Neural progenitor cell (in vitro differentiated cells): ENCODE measurements around the gene EPHB1. TPM values are rescaled to one million over a fixed set of nuclear protein-coding genes. Genes with fewer than 3 reads are reported as not detected.

Experiments
- DNase-seq: peaks from one replicate; pipeline ENCODE4 v3.0.0-alpha.2; 2016; ENCODE audit warnings: low spot score
- H2AFZ ChIP-seq: fragments of 200-600 bp; sonication (generic); replicated peaks from 2 replicates; pipeline ENCODE4 v1.6.1; 2016; ENCODE audit warnings: antibody characterized with exemption
- H3F3A ChIP-seq: fragments of 200-600 bp; sonication (generic); 2 replicates; pipeline ENCODE4 v1.6.1; 2016; ENCODE audit warnings: antibody characterized with exemption, low read depth
- H3K27ac ChIP-seq: fragments of 200-600 bp; sonication (generic); 2 replicates; pipeline ENCODE4 v1.5.1; 2016; ENCODE audit warnings: mild to moderate bottlenecking
- H3K27me3 ChIP-seq: fragments of 200-600 bp; sonication (generic); 2 replicates; pipeline ENCODE4 v1.6.1; 2016; ENCODE audit warnings: mild to moderate bottlenecking, moderate library complexity
- H3K36me3 ChIP-seq: fragments of 200-600 bp; sonication (generic); 2 replicates; pipeline ENCODE4 v1.5.1; 2016
- H3K4me1 ChIP-seq: fragments of 200-600 bp; sonication (generic); 2 replicates; pipeline ENCODE4 v1.6.1; 2016; ENCODE audit warnings: mixed run types
- H3K4me2 ChIP-seq: fragments of 200-600 bp; sonication (generic); 2 replicates; pipeline ENCODE4 v1.6.1; 2016
- H3K4me3 ChIP-seq: fragments of 200-600 bp; sonication (generic); 2 replicates; pipeline ENCODE4 v1.5.1; 2016
- H3K79me2 ChIP-seq: fragments of 200-600 bp; sonication (generic); 2 replicates; pipeline ENCODE4 v1.6.1; 2016; ENCODE audit warnings: low read depth
- H3K9ac ChIP-seq: fragments of 200-600 bp; sonication (generic); 2 replicates; pipeline ENCODE4 v1.6.1; 2016
- H3K9me3 ChIP-seq: fragments of 200-600 bp; sonication (generic); 2 replicates; pipeline ENCODE4 v1.5.1; 2016; ENCODE audit warnings: low read depth
- H4K20me1 ChIP-seq: fragments of 200-600 bp; sonication (generic); 2 replicates; pipeline ENCODE4 v1.6.1; 2016; ENCODE audit warnings: low read depth
- H3K27ac Mint-ChIP-seq: 3 replicates; pipeline ENCODE4 v1.8.0; 2021; ENCODE audit warnings: mixed read lengths
- H3K27me3 Mint-ChIP-seq: 2 replicates; pipeline ENCODE4 v1.8.0; 2022; ENCODE audit warnings: low read depth, mild to moderate bottlenecking, inconsistent platforms, moderate library complexity, mixed read lengths; ENCODE audit not compliant: insufficient read depth
- H3K36me3 Mint-ChIP-seq: 3 replicates; pipeline ENCODE4 v1.8.0; 2021; ENCODE audit warnings: mixed read lengths
- H3K4me1 Mint-ChIP-seq: 3 replicates; pipeline ENCODE4 v1.8.0; 2021; ENCODE audit warnings: mixed read lengths
- H3K4me3 Mint-ChIP-seq: 3 replicates; pipeline ENCODE4 v1.8.0; 2021; ENCODE audit warnings: mild to moderate bottlenecking, moderate library complexity, mixed read lengths
- H3K9me3 Mint-ChIP-seq: 3 replicates; pipeline ENCODE4 v1.8.0; 2020; ENCODE audit warnings: mixed read lengths
- CTCF ChIP-seq: fragments of 200-600 bp; sonication (generic); IDR thresholded peaks from 2 replicates; pipeline ENCODE4 v1.5.1; 2017; ENCODE audit warnings: antibody characterized with exemption, mild to moderate bottlenecking
- EZH2 ChIP-seq: fragments of 200-600 bp; sonication (generic); IDR thresholded peaks from 2 replicates; pipeline ENCODE4 v1.6.1; 2017; ENCODE audit warnings: antibody characterized with exemption, mild to moderate bottlenecking, moderate library complexity
- EZH2phosphoT487 ChIP-seq: fragments of 200-600 bp; sonication (generic); IDR thresholded peaks from 2 replicates; pipeline ENCODE4 v1.6.1; 2017; ENCODE audit warnings: antibody characterized with exemption
- total RNA-seq: library from RNA; depleted of rRNA; stranded (reverse); fragments of >200 nt; gene quantifications from 2 replicates; pipeline ENCODE4 v1.2.3, GENCODE V29; 2015; ENCODE audit warnings: low replicate concordance

Gene EPHB1
- total RNA-seq, 1 donor from 2014 or later = 9.1 TPM

GRCh38 chr3:135166266-135166825 lies 371.3 kb downstream of the EPHB1 start:
- H3K9me3 Mint-ChIP-seq = no peaks in the 10 kb centered on the region
- H4K20me1 ChIP-seq = no peaks in the 10 kb centered on the region
- H3K36me3 ChIP-seq = no peaks in the 10 kb centered on the region
- H3K4me3 Mint-ChIP-seq = no peak overlapping the region
- H3K9me3 ChIP-seq = no peaks in the 10 kb centered on the region
- no peak overlapping the region for H2AFZ ChIP-seq
- no peaks in the 10 kb centered on the region for H3F3A ChIP-seq
- TF ChIP-seq EZH2phosphoT487 = no peak
- no peak for TF ChIP-seq EZH2
- TF ChIP-seq CTCF = no peak
- no peaks in the 10 kb centered on the region for H3K27me3 ChIP-seq
- H3K36me3 Mint-ChIP-seq = peaks cover 5% of the 10 kb centered on the region
- no peaks in the 10 kb centered on the region for H3K79me2 ChIP-seq
- H3K27me3 Mint-ChIP-seq = peaks cover 5% of the 10 kb centered on the region
- H3K4me3 ChIP-seq = no peak overlapping the region
- no peak overlapping the region for H3K27ac ChIP-seq
- no peak overlapping the region for H3K4me2 ChIP-seq
- H3K4me1 ChIP-seq = peaks cover 11% of the 10 kb centered on the region
- no peak overlapping the region for H3K9ac ChIP-seq
- DNase-seq = no peak
- peaks cover 12% of the 10 kb centered on the region for H3K4me1 Mint-ChIP-seq
- no peak overlapping the region for H3K27ac Mint-ChIP-seq

GRCh38 chr3:135168822-135169221 lies 373.8 kb downstream of the EPHB1 start:
- H3K27ac Mint-ChIP-seq = no peak overlapping the region
- no peaks in the 10 kb centered on the region for H4K20me1 ChIP-seq
- no peaks in the 10 kb centered on the region for H3K9me3 ChIP-seq
- no peak overlapping the region for H3K4me2 ChIP-seq
- H3K4me3 ChIP-seq = no peak overlapping the region
- peaks cover 10% of the 10 kb centered on the region for H3K4me1 ChIP-seq
- H3K9me3 Mint-ChIP-seq = no peaks in the 10 kb centered on the region
- H3K79me2 ChIP-seq = no peaks in the 10 kb centered on the region
- H3K27ac ChIP-seq = no peak overlapping the region
- H3K4me1 Mint-ChIP-seq = peaks cover 8% of the 10 kb centered on the region
- H3K36me3 Mint-ChIP-seq = peaks cover 2% of the 10 kb centered on the region
- TF ChIP-seq EZH2phosphoT487 (no peak), CTCF (no peak), EZH2 (no peak)
- no peak for DNase-seq
- H3K27me3 Mint-ChIP-seq = peaks cover 3% of the 10 kb centered on the region
- no peaks in the 10 kb centered on the region for H3K36me3 ChIP-seq
- no peaks in the 10 kb centered on the region for H3F3A ChIP-seq
- H3K9ac ChIP-seq = no peak overlapping the region
- no peak overlapping the region for H3K4me3 Mint-ChIP-seq
- no peak overlapping the region for H2AFZ ChIP-seq
- no peaks in the 10 kb centered on the region for H3K27me3 ChIP-seq

- Histone ChIP-seq H3K4me1 (peaks cover 10% of the 10 kb centered on the region), H2AFZ (no peak overlapping the region), H3K9me3 (no peaks in the 10 kb centered on the region), H3K9ac (no peak overlapping the region), H4K20me1 (no peaks in the 10 kb centered on the region), H3K27me3 (no peaks in the 10 kb centered on the region), H3K36me3 (no peaks in the 10 kb centered on the region), H3K79me2 (no peaks in the 10 kb centered on the region), H3K27ac (no peak overlapping the region), H3K4me2 (no peak overlapping the region), H3K4me3 (no peak overlapping the region), H3F3A (no peaks in the 10 kb centered on the region)
- Mint-ChIP-seq H3K9me3 (no peaks in the 10 kb centered on the region), H3K4me1 (peaks cover 8% of the 10 kb centered on the region), H3K36me3 (peaks cover 2% of the 10 kb centered on the region), H3K27me3 (peaks cover 3% of the 10 kb centered on the region), H3K27ac (no peak overlapping the region), H3K4me3 (no peak overlapping the region)
- no peak for DNase-seq
- TF ChIP-seq CTCF (no peak), EZH2phosphoT487 (no peak), EZH2 (no peak)
These were observed 374.6 kb downstream of the EPHB1 start for GRCh38 chr3:135169651-135170050.
